WTC11 (cell line): ENCODE data around the gene PROSER2. TPM values are rescaled to one million over a fixed set of nuclear protein-coding genes. Genes with fewer than 3 reads are reported as not detected.

ENCODE experiments used
- ATAC-seq: fragments of 200-7000 bp; cut with Tn5 transposase; 2 replicates; pipeline ENCODE4 v1.10.0; 2021; ENCODE audit warnings: mild to moderate bottlenecking, moderate library complexity
- CTCF ChIA-PET: fragments of 300-600 bp; sonication (Branson Sonifier 250); formaldehyde crosslinking; loops from one replicate; lab custom pipeline; 2021; ENCODE audit warnings: antibody characterized with exemption; lab: Charles Lee
- POLR2A ChIA-PET: fragments of 350-600 bp; sonication (Branson Sonifier 250); formaldehyde crosslinking; loops from one replicate; lab custom pipeline; 2021; ENCODE audit warnings: antibody characterized with exemption; lab: Charles Lee
- DNase-seq: peaks from one replicate; pipeline ENCODE4 v3.0.0; 2021; ENCODE audit warnings: low spot score
- H3K27ac Mint-ChIP-seq: 2 replicates; pipeline ENCODE4 v1.8.0; 2021; ENCODE audit warnings: mixed read lengths
- H3K27me3 Mint-ChIP-seq: 2 replicates; pipeline ENCODE4 v1.8.0; 2021; ENCODE audit warnings: low read depth, mild to moderate bottlenecking, moderate library complexity, mixed read lengths
- H3K36me3 Mint-ChIP-seq: 2 replicates; pipeline ENCODE4 v1.8.0; 2021; ENCODE audit warnings: mixed read lengths
- H3K4me1 Mint-ChIP-seq: 2 replicates; pipeline ENCODE4 v1.8.0; 2022; ENCODE audit warnings: mixed read lengths
- H3K4me3 Mint-ChIP-seq: 2 replicates; pipeline ENCODE4 v1.8.0; 2021; ENCODE audit warnings: mild to moderate bottlenecking, moderate library complexity, mixed read lengths
- H3K9me3 Mint-ChIP-seq: 2 replicates; pipeline ENCODE4 v1.8.0; 2021; ENCODE audit warnings: mixed read lengths
- E2F1 ChIP-seq: sonication (generic); formaldehyde crosslinking; IDR thresholded peaks from 2 replicates; pipeline ENCODE4 v1.8.0; 2022; ENCODE audit warnings: mild to moderate bottlenecking, missing genetic modification reagents
- E2F5 ChIP-seq: sonication (generic); formaldehyde crosslinking; IDR thresholded peaks from 2 replicates; pipeline ENCODE4 v1.8.1; 2022; ENCODE audit warnings: mild to moderate bottlenecking, moderate library complexity, missing genetic modification reagents
- ELF4 ChIP-seq: sonication (generic); formaldehyde crosslinking; IDR thresholded peaks from 2 replicates; pipeline ENCODE4 v1.8.1; 2022; ENCODE audit warnings: low read depth, mild to moderate bottlenecking, moderate library complexity, missing genetic modification reagents
- FOXJ3 ChIP-seq: sonication (generic); formaldehyde crosslinking; IDR thresholded peaks from 2 replicates; pipeline ENCODE4 v1.9.0; 2021; ENCODE audit warnings: missing genetic modification reagents, mild to moderate bottlenecking, borderline replicate concordance
- FOXK1 ChIP-seq: sonication (generic); formaldehyde crosslinking; IDR thresholded peaks from 2 replicates; pipeline ENCODE4 v1.8.0; 2022; ENCODE audit warnings: mild to moderate bottlenecking, moderate library complexity, missing genetic modification reagents
- GTF2I ChIP-seq: fragments of 250-450 bp; sonication (Bioruptor Pico); conservative IDR thresholded peaks from 2 replicates; pipeline ENCODE4 v1.4.0; 2021; ENCODE audit warnings: mild to moderate bottlenecking
- NR3C1 ChIP-seq: sonication (generic); formaldehyde crosslinking; conservative IDR thresholded peaks from 2 replicates; pipeline ENCODE4 v1.8.1; 2023; ENCODE audit warnings: low read depth, mild to moderate bottlenecking, missing genetic modification reagents
- PRRX2 ChIP-seq: fragments of 250-450 bp; sonication (Bioruptor Pico); IDR thresholded peaks from 2 replicates; pipeline ENCODE4 v1.8.0; 2021; ENCODE audit warnings: mild to moderate bottlenecking
- RELA ChIP-seq: sonication (generic); formaldehyde crosslinking; IDR thresholded peaks from 2 replicates; pipeline ENCODE4 v1.8.1; 2022; ENCODE audit warnings: missing genetic modification reagents, mild to moderate bottlenecking, borderline replicate concordance
- SMAD3 ChIP-seq: sonication (generic); formaldehyde crosslinking; IDR thresholded peaks from 2 replicates; pipeline ENCODE4 v1.8.0; 2022; ENCODE audit warnings: missing genetic modification reagents, mild to moderate bottlenecking, borderline replicate concordance
- SMAD4 ChIP-seq: sonication (generic); formaldehyde crosslinking; IDR thresholded peaks from 2 replicates; pipeline ENCODE4 v1.8.0; 2022; ENCODE audit warnings: mild to moderate bottlenecking, missing genetic modification reagents
- ZBTB21 ChIP-seq: sonication (generic); formaldehyde crosslinking; IDR thresholded peaks from 2 replicates; pipeline ENCODE4 v1.8.1; 2023; ENCODE audit warnings: mild to moderate bottlenecking, missing genetic modification reagents, borderline replicate concordance
- ZNF416 ChIP-seq: fragments of 250-450 bp; sonication (Bioruptor Pico); IDR thresholded peaks from 2 replicates; pipeline ENCODE4 v1.9.0; 2021; ENCODE audit warnings: mild to moderate bottlenecking, inconsistent platforms
- ZNF423 ChIP-seq: fragments of 250-450 bp; sonication (Bioruptor Pico); IDR thresholded peaks from 2 replicates; pipeline ENCODE4 v2.1.2; 2022; ENCODE audit warnings: mild to moderate bottlenecking, moderate library complexity
- ZNF532 ChIP-seq: fragments of 250-450 bp; sonication (Bioruptor Pico); IDR thresholded peaks from 2 replicates; pipeline ENCODE4 v1.9.0; 2021; ENCODE audit warnings: mild to moderate bottlenecking, borderline replicate concordance
- total RNA-seq: library from RNA; stranded (reverse); gene quantifications from 3 replicates; pipeline ENCODE4 v1.2.3, GENCODE V29; 2021
- TF ChIP-seq, protein P1 (sequence below): sonication (generic); formaldehyde crosslinking; IDR thresholded peaks from 2 replicates; pipeline ENCODE4 v1.8.1; 2022; ENCODE audit warnings: missing genetic modification reagents, borderline replicate concordance
- TF ChIP-seq, protein P2 (sequence below): sonication (generic); formaldehyde crosslinking; IDR thresholded peaks from 2 replicates; pipeline ENCODE4 v1.8.1; 2023; ENCODE audit warnings: mild to moderate bottlenecking, moderate library complexity, missing genetic modification reagents
- TF ChIP-seq, protein P3 (sequence below): sonication (generic); formaldehyde crosslinking; IDR thresholded peaks from 2 replicates; pipeline ENCODE4 v1.8.1; 2023; ENCODE audit warnings: mild to moderate bottlenecking, missing genetic modification reagents

The PROSER2 gene
- total RNA-seq, 1 experiment from 2014 or later: 8.5 TPM

DNA sequence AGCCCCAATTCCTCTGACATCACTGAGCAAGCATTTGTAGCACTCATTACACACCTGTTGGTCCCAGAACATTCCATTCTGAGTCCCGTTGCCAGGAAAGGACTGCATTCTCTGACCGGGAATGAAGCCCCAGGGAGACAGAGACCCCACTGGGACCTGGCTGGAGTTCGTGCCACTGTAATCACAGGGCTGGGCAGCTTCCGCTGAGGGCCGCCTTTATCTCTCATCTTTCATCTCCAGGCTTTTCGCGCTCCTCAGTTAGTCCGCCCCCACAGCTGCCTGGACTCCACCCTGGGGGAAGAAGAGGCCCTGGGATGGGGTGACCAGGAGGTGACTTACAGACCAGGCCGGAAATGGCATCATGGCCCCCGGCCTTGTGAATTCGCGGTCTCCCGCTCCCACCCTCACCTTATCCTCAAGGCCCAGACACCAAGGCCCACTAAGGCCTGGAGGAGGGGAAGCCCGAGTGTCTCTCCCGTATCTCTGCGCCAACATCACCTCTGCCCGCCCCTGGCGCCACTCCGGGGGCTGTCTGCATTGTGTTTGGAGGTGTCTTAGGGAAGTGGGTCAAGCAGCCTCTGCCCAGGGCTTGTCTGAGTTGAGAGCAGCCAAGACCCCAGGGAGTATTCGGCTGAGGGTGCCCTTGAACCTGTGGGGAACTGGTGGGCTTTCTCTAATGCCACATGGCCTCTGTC lies 75.4 kb downstream of the PROSER2 start:
- CTCF ChIA-PET: interaction anchor here (1.4 kb wide), 1 partner anchor 17 kb away, joined by 4 read pairs; no protein-coding TSS in a partner anchor
- no peak for DNase-seq

GRCh38 chr10:11899067-11899876 lies 76.1 kb downstream of the PROSER2 start:
- no peaks in the 10 kb centered on the region for H3K27me3 Mint-ChIP-seq
- no peak overlapping the region for H3K27ac Mint-ChIP-seq
- H3K9me3 Mint-ChIP-seq: no peaks in the 10 kb centered on the region
- no peak for ATAC-seq
- H3K4me1 Mint-ChIP-seq: peaks cover 11% of the 10 kb centered on the region
- TF ChIP-seq, protein P1, sequence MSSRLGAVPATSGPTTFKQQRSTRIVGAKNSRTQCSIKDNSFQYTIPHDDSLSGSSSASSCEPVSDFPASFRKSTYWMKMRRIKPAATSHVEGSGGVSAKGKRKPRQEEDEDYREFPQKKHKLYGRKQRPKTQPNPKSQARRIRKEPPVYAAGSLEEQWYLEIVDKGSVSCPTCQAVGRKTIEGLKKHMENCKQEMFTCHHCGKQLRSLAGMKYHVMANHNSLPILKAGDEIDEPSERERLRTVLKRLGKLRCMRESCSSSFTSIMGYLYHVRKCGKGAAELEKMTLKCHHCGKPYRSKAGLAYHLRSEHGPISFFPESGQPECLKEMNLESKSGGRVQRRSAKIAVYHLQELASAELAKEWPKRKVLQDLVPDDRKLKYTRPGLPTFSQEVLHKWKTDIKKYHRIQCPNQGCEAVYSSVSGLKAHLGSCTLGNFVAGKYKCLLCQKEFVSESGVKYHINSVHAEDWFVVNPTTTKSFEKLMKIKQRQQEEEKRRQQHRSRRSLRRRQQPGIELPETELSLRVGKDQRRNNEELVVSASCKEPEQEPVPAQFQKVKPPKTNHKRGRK (CRISPR knock-in tag): no peak
- TF ChIP-seq, protein P2, sequence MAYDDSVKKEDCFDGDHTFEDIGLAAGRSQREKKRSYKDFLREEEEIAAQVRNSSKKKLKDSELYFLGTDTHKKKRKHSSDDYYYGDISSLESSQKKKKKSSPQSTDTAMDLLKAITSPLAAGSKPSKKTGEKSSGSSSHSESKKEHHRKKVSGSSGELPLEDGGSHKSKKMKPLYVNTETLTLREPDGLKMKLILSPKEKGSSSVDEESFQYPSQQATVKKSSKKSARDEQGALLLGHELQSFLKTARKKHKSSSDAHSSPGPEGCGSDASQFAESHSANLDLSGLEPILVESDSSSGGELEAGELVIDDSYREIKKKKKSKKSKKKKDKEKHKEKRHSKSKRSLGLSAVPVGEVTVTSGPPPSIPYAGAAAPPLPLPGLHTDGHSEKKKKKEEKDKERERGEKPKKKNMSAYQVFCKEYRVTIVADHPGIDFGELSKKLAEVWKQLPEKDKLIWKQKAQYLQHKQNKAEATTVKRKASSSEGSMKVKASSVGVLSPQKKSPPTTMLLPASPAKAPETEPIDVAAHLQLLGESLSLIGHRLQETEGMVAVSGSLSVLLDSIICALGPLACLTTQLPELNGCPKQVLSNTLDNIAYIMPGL (CRISPR knock-in tag): no peak
- TF ChIP-seq ZNF532 (CRISPR knock-in tag) (no peak), FOXJ3 (CRISPR knock-in tag) (no peak), PRRX2 (CRISPR knock-in tag) (no peak), SMAD4 (CRISPR knock-in tag) (no peak), FOXK1 (CRISPR knock-in tag) (no peak), ELF4 (CRISPR knock-in tag) (no peak), E2F1 (CRISPR knock-in tag) (no peak), ZBTB21 (CRISPR knock-in tag) (no peak), ZNF416 (no peak)
- TF ChIP-seq, protein P3, sequence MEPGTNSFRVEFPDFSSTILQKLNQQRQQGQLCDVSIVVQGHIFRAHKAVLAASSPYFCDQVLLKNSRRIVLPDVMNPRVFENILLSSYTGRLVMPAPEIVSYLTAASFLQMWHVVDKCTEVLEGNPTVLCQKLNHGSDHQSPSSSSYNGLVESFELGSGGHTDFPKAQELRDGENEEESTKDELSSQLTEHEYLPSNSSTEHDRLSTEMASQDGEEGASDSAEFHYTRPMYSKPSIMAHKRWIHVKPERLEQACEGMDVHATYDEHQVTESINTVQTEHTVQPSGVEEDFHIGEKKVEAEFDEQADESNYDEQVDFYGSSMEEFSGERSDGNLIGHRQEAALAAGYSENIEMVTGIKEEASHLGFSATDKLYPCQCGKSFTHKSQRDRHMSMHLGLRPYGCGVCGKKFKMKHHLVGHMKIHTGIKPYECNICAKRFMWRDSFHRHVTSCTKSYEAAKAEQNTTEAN (CRISPR knock-in tag): no peak
- ChIA-PET POLR2A (no interaction called here), CTCF (no interaction called here)
- no peaks in the 10 kb centered on the region for H3K36me3 Mint-ChIP-seq
- H3K4me3 Mint-ChIP-seq: no peak overlapping the region
- DNase-seq: no peak

More for the DNA sequence above, 75.4 kb downstream of the PROSER2 start:
- Mint-ChIP-seq H3K4me1 (peaks cover 11% of the 10 kb centered on the region), H3K4me3 (no peak overlapping the region), H3K27me3 (no peaks in the 10 kb centered on the region), H3K27ac (no peak overlapping the region), H3K36me3 (no peaks in the 10 kb centered on the region), H3K9me3 (no peaks in the 10 kb centered on the region)
- TF ChIP-seq GTF2I (CRISPR knock-in tag): no peak
- no peak for TF ChIP-seq SMAD3 (CRISPR knock-in tag)
- peak; percentile 31; the same call in 1 of the 2 replicates for TF ChIP-seq ZNF423 (CRISPR knock-in tag)
- TF ChIP-seq RELA: no peak
- TF ChIP-seq E2F5: no peak
- no peak for TF ChIP-seq NR3C1 (CRISPR knock-in tag)
- ATAC-seq: peak; percentile 13; the same call in 1 of the 2 replicates
- POLR2A ChIA-PET: no interaction called here
